HFFc6 (cell line): Measurements from ENCODE around the gene S100A16. TPM values are rescaled to one million over a fixed set of nuclear protein-coding genes. Genes with fewer than 3 reads are reported as not detected.

Experiments used
- DNase-seq: peaks from one replicate; pipeline ENCODE4 v3.0.0-alpha.2; 2018
- H3K27ac Mint-ChIP-seq: 2 replicates; pipeline ENCODE4 v1.8.0; 2020; ENCODE audit warnings: mild to moderate bottlenecking, mixed read lengths
- H3K27me3 Mint-ChIP-seq: 2 replicates; pipeline ENCODE4 v1.8.0; 2021; ENCODE audit warnings: mild to moderate bottlenecking, moderate library complexity, mixed read lengths; ENCODE audit not compliant: insufficient read depth
- H3K36me3 Mint-ChIP-seq: 2 replicates; pipeline ENCODE4 v1.8.0; 2021; ENCODE audit warnings: low read depth, mixed read lengths
- H3K4me1 Mint-ChIP-seq: 2 replicates; pipeline ENCODE4 v1.8.0; 2020; ENCODE audit warnings: low read depth, mixed read lengths
- H3K4me3 Mint-ChIP-seq: 2 replicates; pipeline ENCODE4 v1.8.0; 2020; ENCODE audit warnings: mild to moderate bottlenecking, moderate library complexity, mixed read lengths
- H3K9me3 Mint-ChIP-seq: 2 replicates; pipeline ENCODE4 v1.8.0; 2020; ENCODE audit warnings: mild to moderate bottlenecking, mixed read lengths
- total RNA-seq, 6 experiments: library from RNA; stranded (reverse); fragmentation: NEBNext Ultra II Directional; extraction: Animal tissue kit (Norgen Biotek cat#: 25700); gene quantifications; 2 replicates in 1 of 6; 3 replicates in 5 of 6; pipeline ENCODE4 v1.2.3, GENCODE V29; 2021
- TF ChIP-seq, protein P1 (sequence below): fragments of 200-600 bp; sonication (generic); IDR thresholded peaks from 2 replicates; pipeline ENCODE4 v1.5.0; 2021; ENCODE audit warnings: antibody characterized with exemption, mild to moderate bottlenecking

Gene S100A16
- total RNA-seq, 6 experiments from 2014 or later: 235 to 351 (median 258) TPM

DNA sequence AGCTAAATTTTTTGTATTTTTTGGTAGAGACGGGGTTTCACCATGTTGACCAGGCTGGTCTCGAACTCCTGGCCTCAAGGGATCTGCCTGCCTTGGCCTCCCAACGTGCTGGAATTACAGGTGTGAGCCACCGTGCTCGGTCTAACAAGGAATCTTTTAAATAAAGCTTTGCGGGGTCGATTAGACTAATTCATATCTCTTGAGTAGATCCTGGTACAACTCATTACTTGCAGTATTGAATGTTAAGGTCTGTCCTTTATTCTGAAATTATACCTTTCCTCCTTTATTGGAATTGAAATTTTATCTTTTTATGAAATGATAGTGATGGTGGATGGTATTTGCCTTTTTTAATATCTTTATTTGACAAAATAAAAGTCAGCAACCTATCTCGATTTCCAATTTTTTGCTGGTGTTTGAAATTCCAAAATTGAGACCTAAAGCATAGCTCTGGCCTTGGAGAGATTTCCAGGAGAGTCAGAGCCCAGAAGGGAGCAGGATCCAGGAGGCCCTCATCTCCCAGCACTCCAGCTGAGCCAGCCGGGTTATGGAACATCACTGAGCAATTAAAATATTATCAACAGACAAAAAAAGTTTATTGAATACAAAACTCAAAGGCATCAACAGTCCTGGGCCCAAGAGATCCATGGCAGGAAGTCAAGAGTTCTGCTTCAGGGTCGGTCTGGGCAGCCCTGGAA lies 52.0 kb downstream of the S100A16 start:
- no peaks in the 10 kb centered on the region for H3K9me3 Mint-ChIP-seq
- H3K27ac Mint-ChIP-seq: no peak overlapping the region
- H3K4me3 Mint-ChIP-seq: no peak overlapping the region
- no peak for DNase-seq
- H3K36me3 Mint-ChIP-seq: peaks cover 5% of the 10 kb centered on the region; the same call in 1 of the 2 replicates
- H3K27me3 Mint-ChIP-seq: peaks cover 1% of the 10 kb centered on the region; the same call in 1 of the 2 replicates
- TF ChIP-seq, protein P1, sequence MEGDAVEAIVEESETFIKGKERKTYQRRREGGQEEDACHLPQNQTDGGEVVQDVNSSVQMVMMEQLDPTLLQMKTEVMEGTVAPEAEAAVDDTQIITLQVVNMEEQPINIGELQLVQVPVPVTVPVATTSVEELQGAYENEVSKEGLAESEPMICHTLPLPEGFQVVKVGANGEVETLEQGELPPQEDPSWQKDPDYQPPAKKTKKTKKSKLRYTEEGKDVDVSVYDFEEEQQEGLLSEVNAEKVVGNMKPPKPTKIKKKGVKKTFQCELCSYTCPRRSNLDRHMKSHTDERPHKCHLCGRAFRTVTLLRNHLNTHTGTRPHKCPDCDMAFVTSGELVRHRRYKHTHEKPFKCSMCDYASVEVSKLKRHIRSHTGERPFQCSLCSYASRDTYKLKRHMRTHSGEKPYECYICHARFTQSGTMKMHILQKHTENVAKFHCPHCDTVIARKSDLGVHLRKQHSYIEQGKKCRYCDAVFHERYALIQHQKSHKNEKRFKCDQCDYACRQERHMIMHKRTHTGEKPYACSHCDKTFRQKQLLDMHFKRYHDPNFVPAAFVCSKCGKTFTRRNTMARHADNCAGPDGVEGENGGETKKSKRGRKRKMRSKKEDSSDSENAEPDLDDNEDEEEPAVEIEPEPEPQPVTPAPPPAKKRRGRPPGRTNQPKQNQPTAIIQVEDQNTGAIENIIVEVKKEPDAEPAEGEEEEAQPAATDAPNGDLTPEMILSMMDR: no peak
- H3K4me1 Mint-ChIP-seq: peaks cover 26% of the 10 kb centered on the region

DNA sequence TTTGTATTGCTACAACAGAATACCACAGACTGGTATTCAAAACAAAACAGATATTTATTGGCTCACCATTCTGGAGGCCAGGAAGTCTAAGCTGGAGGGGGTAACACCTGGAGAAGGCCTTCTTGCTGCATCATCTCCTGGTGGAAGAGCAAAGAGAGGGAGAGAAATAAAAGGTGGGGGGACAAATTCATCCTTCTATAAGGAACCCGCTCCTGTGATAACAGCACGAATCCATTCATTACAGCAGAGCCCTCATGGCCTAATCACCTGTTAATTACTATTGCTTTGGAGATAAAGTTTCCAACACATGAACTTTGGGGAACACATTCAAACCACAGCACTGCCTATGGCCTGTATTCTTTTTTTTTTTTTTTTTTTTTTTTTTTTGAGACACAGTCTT lies 52.7 kb downstream of the S100A16 start:
- Mint-ChIP-seq H3K4me3 (no peak overlapping the region), H3K36me3 (peaks cover 5% of the 10 kb centered on the region; the same call in 1 of the 2 replicates), H3K4me1 (peaks cover 20% of the 10 kb centered on the region), H3K27ac (no peak overlapping the region), H3K9me3 (no peaks in the 10 kb centered on the region), H3K27me3 (no peaks in the 10 kb centered on the region)
- TF ChIP-seq, protein P1: no peak
- no peak for DNase-seq

DNA sequence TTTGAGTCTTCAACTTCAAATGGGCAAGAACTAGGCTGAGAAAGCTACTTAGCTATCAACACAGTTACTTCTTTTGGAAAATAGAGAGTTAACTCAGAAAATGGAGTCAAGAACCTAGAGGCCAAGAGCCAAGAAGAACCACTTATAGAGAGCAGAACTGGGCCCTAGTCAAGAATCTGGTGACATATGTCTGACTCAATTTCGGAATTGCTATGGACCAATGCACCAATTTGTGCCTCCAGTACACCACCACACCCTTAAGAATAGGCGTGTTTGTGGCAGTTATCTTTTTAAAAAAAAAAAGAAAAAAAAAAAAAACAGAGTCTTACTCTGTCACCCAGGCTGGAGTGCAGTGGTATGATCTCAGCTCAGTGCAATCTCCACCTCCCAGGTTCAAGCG lies 55.1 kb downstream of the S100A16 start:
- no peaks in the 10 kb centered on the region for H3K9me3 Mint-ChIP-seq
- TF ChIP-seq, protein P1: no peak
- peaks cover 26% of the 10 kb centered on the region for H3K4me1 Mint-ChIP-seq
- H3K27me3 Mint-ChIP-seq: no peaks in the 10 kb centered on the region
- DNase-seq: no peak
- H3K4me3 Mint-ChIP-seq: no peak overlapping the region
- no peak overlapping the region for H3K27ac Mint-ChIP-seq
- H3K36me3 Mint-ChIP-seq: peaks cover 5% of the 10 kb centered on the region; the same call in 1 of the 2 replicates

Other genes with a start within 250 kb of the S100A16 start
- gene S100A12, start 237.5 kb downstream of the S100A16 start, total RNA-seq: not detected
- not detected for gene S100A8, start 222.1 kb downstream of the S100A16 start, total RNA-seq
- gene S100A7A, start 196.6 kb downstream of the S100A16 start, total RNA-seq: not detected
- not detected for gene S100A7, start 152.5 kb downstream of the S100A16 start, total RNA-seq
- gene S100A6, start 77.1 kb downstream of the S100A16 start, total RNA-seq: 1,000 to 10,000 TPM; 1,971 to 2,311 (median 2,129) TPM
- 1 to 10 TPM in 1 of 6 experiments, under 1 TPM in 5; 0.40 to 1.2 (median 0.71) TPM for gene S100A5, start 72.2 kb downstream of the S100A16 start, total RNA-seq
- gene S100A4, start 67.3 kb downstream of the S100A16 start, total RNA-seq: 100 to 1,000 TPM; 394 to 846 (median 814) TPM
- 1 to 10 TPM; 3.4 to 5.6 (median 5.1) TPM for gene S100A3, start 63.9 kb downstream of the S100A16 start, total RNA-seq
- 10 to 100 TPM in 4 of 6 experiments, 1 to 10 TPM in 2; 7.4 to 12.5 (median 10.4) TPM for gene S100A2, start 47.3 kb downstream of the S100A16 start, total RNA-seq
- under 1 TPM in 1 of 6 experiments, not detected in 5; 0.54 TPM for gene S100A14, start 3.2 kb upstream of the S100A16 start, total RNA-seq
- gene S100A13, start 14.4 kb upstream of the S100A16 start, total RNA-seq: 100 to 1,000 TPM; 162 to 225 (median 208) TPM
- gene S100A1, start 15.3 kb upstream of the S100A16 start, total RNA-seq: under 1 TPM in 3 of 6 experiments, not detected in 3; 0.59 to 0.96 (median 0.82) TPM
- 10 to 100 TPM; 48.1 to 57.9 (median 53.9) TPM for gene CHTOP, start 20.9 kb upstream of the S100A16 start, total RNA-seq
- gene SNAPIN, start 45.6 kb upstream of the S100A16 start, total RNA-seq: 10 to 100 TPM; 40.7 to 46.7 (median 42.4) TPM
- 100 to 1,000 TPM; 127 to 169 (median 156) TPM for gene ILF2, start 57.9 kb upstream of the S100A16 start, total RNA-seq
- under 1 TPM in 1 of 6 experiments, not detected in 5; 0.05 TPM for gene NPR1, start 65.6 kb upstream of the S100A16 start, total RNA-seq
- gene INTS3, start 114.9 kb upstream of the S100A16 start, total RNA-seq: 10 to 100 TPM; 33.6 to 43.8 (median 36.4) TPM
- gene SLC27A3, start 162.3 kb upstream of the S100A16 start, total RNA-seq: 1 to 10 TPM; 5.0 to 7.0 (median 6.1) TPM